ENCODE data around the gene SEBOX.

DNA sequence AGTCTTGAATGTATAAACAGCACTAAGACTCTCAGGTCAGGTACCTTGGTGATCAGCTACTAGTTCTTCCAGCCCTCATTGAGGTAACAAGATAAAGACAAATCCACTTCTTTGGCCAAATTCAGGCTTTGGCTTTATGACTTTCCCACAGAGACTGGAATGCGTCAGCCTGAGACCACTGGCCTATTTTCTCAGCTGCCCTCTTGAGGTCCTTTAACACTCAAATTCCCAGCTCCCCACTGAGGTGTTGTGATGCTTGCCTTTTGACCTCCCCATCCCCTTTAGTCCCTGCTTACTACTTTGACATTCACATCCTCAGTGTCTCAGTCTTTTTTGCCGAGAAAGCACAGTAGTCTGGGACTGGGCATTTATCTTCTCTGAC is 18.8 kb downstream of the SEBOX start:
- no peak for TF ChIP-seq EZH2 (IDR thresholded peaks at IDR 0.05; ENCODE audit: low read length, unreplicated experiment)
- TF ChIP-seq, protein P1, sequence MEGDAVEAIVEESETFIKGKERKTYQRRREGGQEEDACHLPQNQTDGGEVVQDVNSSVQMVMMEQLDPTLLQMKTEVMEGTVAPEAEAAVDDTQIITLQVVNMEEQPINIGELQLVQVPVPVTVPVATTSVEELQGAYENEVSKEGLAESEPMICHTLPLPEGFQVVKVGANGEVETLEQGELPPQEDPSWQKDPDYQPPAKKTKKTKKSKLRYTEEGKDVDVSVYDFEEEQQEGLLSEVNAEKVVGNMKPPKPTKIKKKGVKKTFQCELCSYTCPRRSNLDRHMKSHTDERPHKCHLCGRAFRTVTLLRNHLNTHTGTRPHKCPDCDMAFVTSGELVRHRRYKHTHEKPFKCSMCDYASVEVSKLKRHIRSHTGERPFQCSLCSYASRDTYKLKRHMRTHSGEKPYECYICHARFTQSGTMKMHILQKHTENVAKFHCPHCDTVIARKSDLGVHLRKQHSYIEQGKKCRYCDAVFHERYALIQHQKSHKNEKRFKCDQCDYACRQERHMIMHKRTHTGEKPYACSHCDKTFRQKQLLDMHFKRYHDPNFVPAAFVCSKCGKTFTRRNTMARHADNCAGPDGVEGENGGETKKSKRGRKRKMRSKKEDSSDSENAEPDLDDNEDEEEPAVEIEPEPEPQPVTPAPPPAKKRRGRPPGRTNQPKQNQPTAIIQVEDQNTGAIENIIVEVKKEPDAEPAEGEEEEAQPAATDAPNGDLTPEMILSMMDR (conservative IDR thresholded peaks at IDR 0.05; ENCODE audit: low read depth, low read length): no peak
- TF ChIP-seq EZH2phosphoT487 (IDR thresholded peaks at IDR 0.05; ENCODE audit: borderline replicate concordance, low read length): no peak
